ENCODE data around the gene LENG9.

DNA sequence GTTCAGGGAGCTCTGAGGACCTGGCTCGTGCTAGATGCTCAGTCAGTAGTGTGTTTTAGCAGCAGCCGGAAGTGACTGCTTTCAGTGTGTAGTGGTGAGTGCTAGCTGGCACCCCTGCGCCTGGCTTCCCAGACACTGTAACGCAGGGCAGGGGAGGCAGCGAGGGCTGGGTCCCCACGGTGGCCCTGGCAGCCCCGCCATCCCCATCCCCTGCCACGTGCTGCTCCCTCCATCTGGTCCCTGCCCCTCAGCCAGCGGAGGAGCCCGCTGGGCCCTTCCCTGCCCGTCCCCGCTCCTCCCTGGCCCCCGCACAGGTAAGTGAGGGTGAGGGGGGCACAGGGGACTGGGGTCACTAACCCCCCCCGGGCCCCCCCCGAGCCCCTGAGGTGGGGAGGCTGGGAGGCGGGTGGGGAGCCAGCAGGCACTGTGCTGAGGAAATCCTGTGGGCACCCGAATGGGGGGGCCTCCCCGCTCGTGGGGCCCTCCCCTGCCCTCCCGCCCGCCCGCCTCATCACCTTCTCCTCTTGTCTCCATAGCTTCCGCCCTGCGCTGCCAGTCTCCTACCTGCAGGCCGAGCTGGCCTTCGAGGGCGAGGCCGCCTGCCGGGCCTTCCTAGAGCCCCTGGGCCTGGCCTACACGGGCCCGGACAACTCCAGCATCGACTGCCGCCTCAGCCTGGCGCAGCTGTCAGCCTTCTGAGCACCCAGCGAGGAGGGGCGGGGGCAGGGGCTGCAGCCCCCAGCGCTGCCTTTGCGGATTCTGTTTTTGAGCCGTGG, 3.2 kb downstream of the LENG9 start:
- TF ChIP-seq ZNF133 (tag by site-specific recombination; IDR thresholded peaks at IDR 0.05), result no peak
- TF ChIP-seq, protein P1, sequence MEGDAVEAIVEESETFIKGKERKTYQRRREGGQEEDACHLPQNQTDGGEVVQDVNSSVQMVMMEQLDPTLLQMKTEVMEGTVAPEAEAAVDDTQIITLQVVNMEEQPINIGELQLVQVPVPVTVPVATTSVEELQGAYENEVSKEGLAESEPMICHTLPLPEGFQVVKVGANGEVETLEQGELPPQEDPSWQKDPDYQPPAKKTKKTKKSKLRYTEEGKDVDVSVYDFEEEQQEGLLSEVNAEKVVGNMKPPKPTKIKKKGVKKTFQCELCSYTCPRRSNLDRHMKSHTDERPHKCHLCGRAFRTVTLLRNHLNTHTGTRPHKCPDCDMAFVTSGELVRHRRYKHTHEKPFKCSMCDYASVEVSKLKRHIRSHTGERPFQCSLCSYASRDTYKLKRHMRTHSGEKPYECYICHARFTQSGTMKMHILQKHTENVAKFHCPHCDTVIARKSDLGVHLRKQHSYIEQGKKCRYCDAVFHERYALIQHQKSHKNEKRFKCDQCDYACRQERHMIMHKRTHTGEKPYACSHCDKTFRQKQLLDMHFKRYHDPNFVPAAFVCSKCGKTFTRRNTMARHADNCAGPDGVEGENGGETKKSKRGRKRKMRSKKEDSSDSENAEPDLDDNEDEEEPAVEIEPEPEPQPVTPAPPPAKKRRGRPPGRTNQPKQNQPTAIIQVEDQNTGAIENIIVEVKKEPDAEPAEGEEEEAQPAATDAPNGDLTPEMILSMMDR (tag by site-specific recombination; IDR thresholded peaks at IDR 0.05), result no peak
- no peak for TF ChIP-seq ZNF302 (tag by site-specific recombination; IDR thresholded peaks at IDR 0.05; ENCODE audit: low read depth)
- TF ChIP-seq, protein P2, sequence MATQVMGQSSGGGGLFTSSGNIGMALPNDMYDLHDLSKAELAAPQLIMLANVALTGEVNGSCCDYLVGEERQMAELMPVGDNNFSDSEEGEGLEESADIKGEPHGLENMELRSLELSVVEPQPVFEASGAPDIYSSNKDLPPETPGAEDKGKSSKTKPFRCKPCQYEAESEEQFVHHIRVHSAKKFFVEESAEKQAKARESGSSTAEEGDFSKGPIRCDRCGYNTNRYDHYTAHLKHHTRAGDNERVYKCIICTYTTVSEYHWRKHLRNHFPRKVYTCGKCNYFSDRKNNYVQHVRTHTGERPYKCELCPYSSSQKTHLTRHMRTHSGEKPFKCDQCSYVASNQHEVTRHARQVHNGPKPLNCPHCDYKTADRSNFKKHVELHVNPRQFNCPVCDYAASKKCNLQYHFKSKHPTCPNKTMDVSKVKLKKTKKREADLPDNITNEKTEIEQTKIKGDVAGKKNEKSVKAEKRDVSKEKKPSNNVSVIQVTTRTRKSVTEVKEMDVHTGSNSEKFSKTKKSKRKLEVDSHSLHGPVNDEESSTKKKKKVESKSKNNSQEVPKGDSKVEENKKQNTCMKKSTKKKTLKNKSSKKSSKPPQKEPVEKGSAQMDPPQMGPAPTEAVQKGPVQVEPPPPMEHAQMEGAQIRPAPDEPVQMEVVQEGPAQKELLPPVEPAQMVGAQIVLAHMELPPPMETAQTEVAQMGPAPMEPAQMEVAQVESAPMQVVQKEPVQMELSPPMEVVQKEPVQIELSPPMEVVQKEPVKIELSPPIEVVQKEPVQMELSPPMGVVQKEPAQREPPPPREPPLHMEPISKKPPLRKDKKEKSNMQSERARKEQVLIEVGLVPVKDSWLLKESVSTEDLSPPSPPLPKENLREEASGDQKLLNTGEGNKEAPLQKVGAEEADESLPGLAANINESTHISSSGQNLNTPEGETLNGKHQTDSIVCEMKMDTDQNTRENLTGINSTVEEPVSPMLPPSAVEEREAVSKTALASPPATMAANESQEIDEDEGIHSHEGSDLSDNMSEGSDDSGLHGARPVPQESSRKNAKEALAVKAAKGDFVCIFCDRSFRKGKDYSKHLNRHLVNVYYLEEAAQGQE (tag by site-specific recombination; IDR thresholded peaks at IDR 0.05), result no peak
- no peak for TF ChIP-seq ZBTB7A (tag by site-specific recombination; IDR thresholded peaks at IDR 0.05; ENCODE audit: low read depth)
- TF ChIP-seq ZNF274 (IDR thresholded peaks at IDR 0.05; ENCODE audit: low read length), result no peak
- no peak for TF ChIP-seq ZNF274 (tag by site-specific recombination; IDR thresholded peaks at IDR 0.05; ENCODE audit: borderline replicate concordance)
- no peak for TF ChIP-seq ZNF239 (tag by site-specific recombination; IDR thresholded peaks at IDR 0.05)
- no peak for TF ChIP-seq ZNF266 (tag by site-specific recombination; IDR thresholded peaks at IDR 0.05; ENCODE audit: low read depth)
- TF ChIP-seq, protein P3, sequence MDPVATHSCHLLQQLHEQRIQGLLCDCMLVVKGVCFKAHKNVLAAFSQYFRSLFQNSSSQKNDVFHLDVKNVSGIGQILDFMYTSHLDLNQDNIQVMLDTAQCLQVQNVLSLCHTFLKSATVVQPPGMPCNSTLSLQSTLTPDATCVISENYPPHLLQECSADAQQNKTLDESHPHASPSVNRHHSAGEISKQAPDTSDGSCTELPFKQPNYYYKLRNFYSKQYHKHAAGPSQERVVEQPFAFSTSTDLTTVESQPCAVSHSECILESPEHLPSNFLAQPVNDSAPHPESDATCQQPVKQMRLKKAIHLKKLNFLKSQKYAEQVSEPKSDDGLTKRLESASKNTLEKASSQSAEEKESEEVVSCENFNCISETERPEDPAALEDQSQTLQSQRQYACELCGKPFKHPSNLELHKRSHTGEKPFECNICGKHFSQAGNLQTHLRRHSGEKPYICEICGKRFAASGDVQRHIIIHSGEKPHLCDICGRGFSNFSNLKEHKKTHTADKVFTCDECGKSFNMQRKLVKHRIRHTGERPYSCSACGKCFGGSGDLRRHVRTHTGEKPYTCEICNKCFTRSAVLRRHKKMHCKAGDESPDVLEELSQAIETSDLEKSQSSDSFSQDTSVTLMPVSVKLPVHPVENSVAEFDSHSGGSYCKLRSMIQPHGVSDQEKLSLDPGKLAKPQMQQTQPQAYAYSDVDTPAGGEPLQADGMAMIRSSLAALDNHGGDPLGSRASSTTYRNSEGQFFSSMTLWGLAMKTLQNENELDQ (tag by site-specific recombination; IDR thresholded peaks at IDR 0.05; ENCODE audit: low read depth), result no peak
- TF ChIP-seq GLI4 (tag by site-specific recombination; IDR thresholded peaks at IDR 0.05), result no peak
- TF ChIP-seq ZNF146 (tag by site-specific recombination; IDR thresholded peaks at IDR 0.05), result no peak
- no peak for TF ChIP-seq MYNN (tag by site-specific recombination; IDR thresholded peaks at IDR 0.05; ENCODE audit: borderline replicate concordance)
- TF ChIP-seq ZNF76 (tag by site-specific recombination; IDR thresholded peaks at IDR 0.05; ENCODE audit: borderline replicate concordance, low read depth), result no peak
- no peak for TF ChIP-seq OVOL3 (tag by site-specific recombination; IDR thresholded peaks at IDR 0.05)
